ENCODE data around the gene POLG2. TPM values are rescaled to one million over a fixed set of nuclear protein-coding genes. Genes with fewer than 3 reads are reported as not detected.

Gene POLG2
- total RNA-seq, 1 experiment from 2014 or later, result 42.7 TPM

DNA sequence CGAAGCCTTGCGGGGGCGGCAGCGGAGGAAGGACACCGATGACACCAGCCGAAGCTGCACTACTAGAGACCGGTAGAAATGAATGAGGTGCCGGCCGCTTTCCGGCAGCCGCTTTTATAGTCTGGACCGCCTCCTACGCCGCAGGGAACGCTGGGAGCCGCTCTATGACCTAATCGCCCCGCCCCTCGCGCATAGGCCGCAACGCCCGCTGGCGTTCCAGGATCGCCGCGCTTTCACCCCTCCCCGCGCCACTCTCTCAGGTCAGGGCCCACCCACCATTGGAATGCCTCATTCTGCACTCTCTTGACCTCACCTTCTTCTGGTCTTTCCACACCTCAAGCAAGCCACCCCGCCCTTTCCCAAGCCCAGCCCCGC lies 9.3 kb upstream of the POLG2 start, which contains the start of gene DDX5 (continued):
- TF ChIP-seq AFF4 (CRISPR knock-in tag; IDR thresholded peaks at IDR 0.05; ENCODE audit: borderline replicate concordance) (no peak), ZNF232 (CRISPR knock-in tag; IDR thresholded peaks at IDR 0.05) (0 out of 2 replicates have a peak, but pooled peaks have one; percentile 33), ZBTB21 (CRISPR knock-in tag; IDR thresholded peaks at IDR 0.05; ENCODE audit: borderline replicate concordance) (no peak), NFYB (CRISPR knock-in tag; conservative IDR thresholded peaks at IDR 0.05; ENCODE audit: low read depth) (no peak), ETV6 (CRISPR knock-in tag; IDR thresholded peaks at IDR 0.05) (peak; percentile 11), FOXK1 (CRISPR knock-in tag; IDR thresholded peaks at IDR 0.05) (no peak; the same call in 1 of the 2 replicates)

DNA sequence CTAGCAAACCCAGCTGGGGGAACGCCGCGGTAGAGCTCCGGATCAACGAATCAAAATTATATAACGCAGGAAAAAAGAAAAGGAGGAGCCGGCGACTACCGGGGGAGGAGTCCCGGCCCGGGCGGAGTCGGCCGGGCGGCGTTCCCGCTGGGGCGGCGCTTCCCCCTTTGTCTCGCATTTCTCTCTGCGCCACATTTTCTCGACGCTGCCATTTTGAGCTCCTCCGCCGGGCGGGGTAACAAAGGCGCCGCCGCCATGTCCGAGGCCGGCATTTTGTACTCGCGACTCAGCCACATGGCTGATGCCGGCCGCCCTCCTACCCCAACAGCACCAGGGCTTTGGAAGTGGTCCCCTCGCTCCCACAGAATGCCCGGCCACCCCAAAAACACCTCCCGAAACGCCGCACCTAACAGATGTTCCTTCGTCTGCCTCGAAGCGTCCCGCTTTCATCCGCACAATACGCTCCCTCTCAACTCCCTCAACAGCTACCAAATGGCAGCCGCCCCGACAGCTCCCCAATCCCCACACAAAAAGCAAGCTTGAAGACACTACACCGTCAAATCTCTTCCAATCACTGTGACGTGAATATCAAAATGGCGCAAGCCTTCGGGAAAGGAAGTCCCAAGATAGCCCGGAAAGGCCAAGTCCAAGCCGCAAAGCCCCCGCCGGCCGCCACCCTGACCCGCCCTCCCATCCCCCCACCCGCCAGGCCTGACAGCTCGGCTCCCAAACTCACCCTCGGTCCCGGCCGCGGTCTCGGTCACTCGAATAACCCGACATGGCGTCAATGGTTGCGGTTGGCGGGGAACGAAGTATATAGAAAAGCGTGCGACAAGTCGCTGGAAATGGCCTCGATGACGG lies 8.7 kb upstream of the POLG2 start:
- H3K36me3 Mint-ChIP-seq, result peaks cover 73% of the 10 kb centered on the region
- H3K4me1 Mint-ChIP-seq, result peaks cover 55% of the 10 kb centered on the region
- H3K9me3 Mint-ChIP-seq, result no peaks in the 10 kb centered on the region
- no peaks in the 10 kb centered on the region; the same call in 1 of the 2 replicates for H3K27me3 Mint-ChIP-seq (ENCODE audit: low read depth)
- ATAC-seq (peak; percentile 3; the same call in 1 of the 2 replicates), DNase-seq (ENCODE audit: low spot score) (peak; percentile 81)
- H3K27ac Mint-ChIP-seq, result peak overlapping the region; percentile 99
- ChIA-PET CTCF (interaction anchor here (0.6 to 1.6 kb wide), 5 partner anchors 9 to 268 kb away, joined by 3 to 10 read pairs (median 6); partner anchors contain the start of gene POLG2), POLR2A (interaction anchor here (0.5 to 3.3 kb wide), 13 partner anchors 9 to 681 kb away, joined by 3 to 53 read pairs (median 5); partner anchors contain the start of genes POLG2 and SMURF2)
- peak overlapping the region; percentile 98 for H3K4me3 Mint-ChIP-seq
- TF ChIP-seq NR3C1 (CRISPR knock-in tag; conservative IDR thresholded peaks at IDR 0.05; ENCODE audit: low read depth) (no peak), ZNF512 (CRISPR knock-in tag; IDR thresholded peaks at IDR 0.05; ENCODE audit: borderline replicate concordance) (no peak), FOXJ3 (CRISPR knock-in tag; IDR thresholded peaks at IDR 0.05; ENCODE audit: borderline replicate concordance) (no peak), MAX (CRISPR knock-in tag; IDR thresholded peaks at IDR 0.05) (peak; percentile 76; the same call in 1 of the 2 replicates), IRF2 (CRISPR knock-in tag; IDR thresholded peaks at IDR 0.05; ENCODE audit: borderline replicate concordance, low read depth) (no peak), USF2 (CRISPR knock-in tag; IDR thresholded peaks at IDR 0.05) (0 out of 2 replicates have a peak, but pooled peaks have one; percentile 19), HMGA2 (CRISPR knock-in tag; IDR thresholded peaks at IDR 0.05) (peak; percentile 22; the same call in 1 of the 2 replicates), CREM (CRISPR knock-in tag; IDR thresholded peaks at IDR 0.05) (peak; percentile 42; the same call in 1 of the 2 replicates), ZNF671 (CRISPR knock-in tag; IDR thresholded peaks at IDR 0.05) (peak; percentile 68; the same call in 1 of the 2 replicates), RORB (CRISPR knock-in tag; IDR thresholded peaks at IDR 0.05) (peak; percentile 49; the same call in 1 of the 2 replicates), PRRX2 (CRISPR knock-in tag; IDR thresholded peaks at IDR 0.05) (peak; percentile 79; the same call in 1 of the 2 replicates), JAZF1 (CRISPR knock-in tag; IDR thresholded peaks at IDR 0.05) (no peak), CDX4 (CRISPR knock-in tag; IDR thresholded peaks at IDR 0.05; ENCODE audit: borderline replicate concordance) (peak; percentile 77; the same call in 1 of the 2 replicates)
- TF ChIP-seq, protein P1, sequence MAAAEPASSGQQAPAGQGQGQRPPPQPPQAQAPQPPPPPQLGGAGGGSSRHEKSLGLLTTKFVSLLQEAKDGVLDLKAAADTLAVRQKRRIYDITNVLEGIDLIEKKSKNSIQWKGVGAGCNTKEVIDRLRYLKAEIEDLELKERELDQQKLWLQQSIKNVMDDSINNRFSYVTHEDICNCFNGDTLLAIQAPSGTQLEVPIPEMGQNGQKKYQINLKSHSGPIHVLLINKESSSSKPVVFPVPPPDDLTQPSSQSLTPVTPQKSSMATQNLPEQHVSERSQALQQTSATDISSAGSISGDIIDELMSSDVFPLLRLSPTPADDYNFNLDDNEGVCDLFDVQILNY (CRISPR knock-in tag; IDR thresholded peaks at IDR 0.05), result no peak
- TF ChIP-seq, protein P2, sequence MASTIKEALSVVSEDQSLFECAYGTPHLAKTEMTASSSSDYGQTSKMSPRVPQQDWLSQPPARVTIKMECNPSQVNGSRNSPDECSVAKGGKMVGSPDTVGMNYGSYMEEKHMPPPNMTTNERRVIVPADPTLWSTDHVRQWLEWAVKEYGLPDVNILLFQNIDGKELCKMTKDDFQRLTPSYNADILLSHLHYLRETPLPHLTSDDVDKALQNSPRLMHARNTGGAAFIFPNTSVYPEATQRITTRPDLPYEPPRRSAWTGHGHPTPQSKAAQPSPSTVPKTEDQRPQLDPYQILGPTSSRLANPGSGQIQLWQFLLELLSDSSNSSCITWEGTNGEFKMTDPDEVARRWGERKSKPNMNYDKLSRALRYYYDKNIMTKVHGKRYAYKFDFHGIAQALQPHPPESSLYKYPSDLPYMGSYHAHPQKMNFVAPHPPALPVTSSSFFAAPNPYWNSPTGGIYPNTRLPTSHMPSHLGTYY (CRISPR knock-in tag; IDR thresholded peaks at IDR 0.05), result 0 out of 2 replicates have a peak, but pooled peaks have one; percentile 58
- TF ChIP-seq, protein P3, sequence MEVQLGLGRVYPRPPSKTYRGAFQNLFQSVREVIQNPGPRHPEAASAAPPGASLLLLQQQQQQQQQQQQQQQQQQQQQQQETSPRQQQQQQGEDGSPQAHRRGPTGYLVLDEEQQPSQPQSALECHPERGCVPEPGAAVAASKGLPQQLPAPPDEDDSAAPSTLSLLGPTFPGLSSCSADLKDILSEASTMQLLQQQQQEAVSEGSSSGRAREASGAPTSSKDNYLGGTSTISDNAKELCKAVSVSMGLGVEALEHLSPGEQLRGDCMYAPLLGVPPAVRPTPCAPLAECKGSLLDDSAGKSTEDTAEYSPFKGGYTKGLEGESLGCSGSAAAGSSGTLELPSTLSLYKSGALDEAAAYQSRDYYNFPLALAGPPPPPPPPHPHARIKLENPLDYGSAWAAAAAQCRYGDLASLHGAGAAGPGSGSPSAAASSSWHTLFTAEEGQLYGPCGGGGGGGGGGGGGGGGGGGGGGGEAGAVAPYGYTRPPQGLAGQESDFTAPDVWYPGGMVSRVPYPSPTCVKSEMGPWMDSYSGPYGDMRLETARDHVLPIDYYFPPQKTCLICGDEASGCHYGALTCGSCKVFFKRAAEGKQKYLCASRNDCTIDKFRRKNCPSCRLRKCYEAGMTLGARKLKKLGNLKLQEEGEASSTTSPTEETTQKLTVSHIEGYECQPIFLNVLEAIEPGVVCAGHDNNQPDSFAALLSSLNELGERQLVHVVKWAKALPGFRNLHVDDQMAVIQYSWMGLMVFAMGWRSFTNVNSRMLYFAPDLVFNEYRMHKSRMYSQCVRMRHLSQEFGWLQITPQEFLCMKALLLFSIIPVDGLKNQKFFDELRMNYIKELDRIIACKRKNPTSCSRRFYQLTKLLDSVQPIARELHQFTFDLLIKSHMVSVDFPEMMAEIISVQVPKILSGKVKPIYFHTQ (CRISPR knock-in tag; IDR thresholded peaks at IDR 0.05), result peak; percentile 89
